HCT116 (cell line): ENCODE measurements around the gene PPP2R1B. TPM values are rescaled to one million over a fixed set of nuclear protein-coding genes. Genes with fewer than 3 reads are reported as not detected.

ENCODE experiments used
- ATAC-seq: fragments of 200-7000 bp; cut with Tn5 transposase; 2 replicates; pipeline ENCODE4 v1.9.1; 2020; ENCODE audit warnings: mild to moderate bottlenecking, moderate library complexity
- BruUV-seq: library from RNA; stranded (reverse); fragments of 400-500 nt; replicated peaks from 2 replicates; lab custom pipeline; 2021; lab: Mats Ljungman, UMichigan
- CTCF ChIA-PET: fragments of 300-600 bp; sonication (Branson Sonifier 250); formaldehyde crosslinking; loops from one replicate; lab custom pipeline; 2021; ENCODE audit warnings: antibody characterized with exemption; lab: Charles Lee
- POLR2A ChIA-PET: fragments of 300-600, 350-600 bp; sonication (Branson Sonifier 250); formaldehyde crosslinking; loops from one replicate; lab custom pipeline; 2021; ENCODE audit warnings: antibody characterized with exemption; lab: Charles Lee
- RAD21 ChIA-PET, 2 experiments: fragments of 300-600 bp; sonication (Branson Sonifier 250); formaldehyde crosslinking; loops; one replicate each; lab custom pipeline; 2023; ENCODE audit warnings: low total read pairs in 2 of 2; ENCODE audit not compliant: uncharacterized antibody in 2 of 2, unreplicated experiment in 2 of 2, low non-redundant PET in 1 of 2; lab: Charles Lee
- DNase-seq: peaks from one replicate; pipeline ENCODE4 v3.0.0-alpha.2; 2010; ENCODE audit warnings: low read depth, low spot score
- H2AFZ ChIP-seq: fragments of 200-600 bp; shearing (Covaris generic), sonication (generic); 2 replicates; pipeline ENCODE4 v1.6.1; 2017; ENCODE audit warnings: low read depth, mixed run types, mixed read lengths, antibody characterized with exemption, low read length; ENCODE audit not compliant: poor library complexity, severe bottlenecking
- H3K27ac ChIP-seq: 2 replicates; pipeline ENCODE4 v1.5.1; 2012; ENCODE audit warnings: low read depth, low read length
- H3K27me3 ChIP-seq: fragments of 200-600 bp; sonication (generic); 2 replicates; pipeline ENCODE4 v1.6.1; 2016; ENCODE audit warnings: mixed run types, low read length, mixed read lengths; ENCODE audit not compliant: insufficient read depth
- H3K36me3 ChIP-seq, 2 experiments: fragments of 200-500 bp in 1 of 2; fragments of 200-600 bp in 1 of 2; sonication (Bioruptor generic) in 1 of 2; sonication (generic) in 1 of 2; 2 replicates each; pipeline versions ENCODE4 v1.5.1 to v1.6.1; 2014 to 2016; ENCODE audit warnings: low read length in 2 of 2, inconsistent platforms in 1 of 2, mixed read lengths in 1 of 2, mixed run types in 1 of 2; ENCODE audit not compliant: insufficient read depth in 2 of 2, control insufficient read depth in 1 of 2
- H3K4me1 ChIP-seq, 2 experiments: fragments of 200-600 bp in 1 of 2; sonication (generic) in 1 of 2; 2 replicates each; pipeline versions ENCODE4 v1.5.1 to v1.6.1; 2012 to 2017; ENCODE audit warnings: low read length in 2 of 2, inconsistent platforms in 1 of 2, mild to moderate bottlenecking in 1 of 2, mixed read lengths in 1 of 2, mixed run types in 1 of 2, moderate library complexity in 1 of 2; ENCODE audit not compliant: insufficient read depth in 2 of 2, control insufficient read depth in 1 of 2
- H3K4me2 ChIP-seq: fragments of 200-600 bp; sonication (generic); 2 replicates; pipeline ENCODE4 v1.6.1; 2017; ENCODE audit warnings: mixed run types, low read length, mixed read lengths
- H3K4me3 ChIP-seq, 2 experiments: fragments of 200-600 bp in 1 of 2; sonication (generic) in 1 of 2; replicated peaks in 1 of 2; 2 replicates each; pipeline ENCODE4 v1.5.1; 2011 to 2016; ENCODE audit warnings: low read length in 2 of 2, control low read depth in 1 of 2, low read depth in 1 of 2, mild to moderate bottlenecking in 1 of 2, mixed read lengths in 1 of 2, mixed run types in 1 of 2
- H3K79me2 ChIP-seq: fragments of 200-600 bp; sonication (generic); 2 replicates; pipeline ENCODE4 v1.6.1; 2017; ENCODE audit warnings: mild to moderate bottlenecking, mixed run types, low read length, moderate library complexity, mixed read lengths; ENCODE audit not compliant: insufficient read depth
- H3K9ac ChIP-seq: fragments of 200-600 bp; sonication (generic); 2 replicates; pipeline ENCODE4 v1.6.1; 2016; ENCODE audit warnings: low read length, mixed read lengths
- H3K9me2 ChIP-seq: fragments of 200-600 bp; sonication (generic), shearing (Covaris generic); 2 replicates; pipeline ENCODE4 v1.6.1; 2017; ENCODE audit warnings: mixed run types, mild to moderate bottlenecking, moderate library complexity; ENCODE audit not compliant: insufficient read depth
- H3K9me3 ChIP-seq, 2 experiments: fragments of 200-500 bp in 1 of 2; fragments of 200-600 bp in 1 of 2; sonication (Bioruptor generic) in 1 of 2; sonication (generic) in 1 of 2; 2 replicates each; pipeline ENCODE4 v1.6.1; 2014 to 2017; ENCODE audit warnings: low read length in 2 of 2, mixed read lengths in 2 of 2, inconsistent platforms in 1 of 2, low read depth in 1 of 2, mild to moderate bottlenecking in 1 of 2, mixed run types in 1 of 2, moderate library complexity in 1 of 2; ENCODE audit not compliant: control insufficient read depth in 1 of 2, insufficient read depth in 1 of 2
- H4K20me1 ChIP-seq: fragments of 200-600 bp; sonication (generic), shearing (Covaris generic); 2 replicates; pipeline ENCODE4 v1.6.1; 2017; ENCODE audit warnings: mixed run types, mild to moderate bottlenecking, moderate library complexity; ENCODE audit not compliant: insufficient read depth
- ELF1 ChIP-seq: IDR thresholded peaks from 2 replicates; pipeline ENCODE4 v1.6.1; 2012; ENCODE audit warnings: low read depth, borderline replicate concordance
- POLR2A ChIP-seq: IDR thresholded peaks from 2 replicates; pipeline ENCODE4 v1.7.0; 2011; ENCODE audit warnings: borderline replicate concordance; ENCODE audit not compliant: insufficient read depth, insufficient read length; ENCODE audit errors: extremely low read depth
- RAD21 ChIP-seq: IDR thresholded peaks from 2 replicates; pipeline ENCODE4 v1.6.1; 2012; ENCODE audit warnings: low read depth, mild to moderate bottlenecking
- SIN3A ChIP-seq: IDR thresholded peaks from 2 replicates; pipeline ENCODE4 v1.6.1; 2012; ENCODE audit warnings: low read depth
- SRF ChIP-seq: IDR thresholded peaks from 2 replicates; pipeline ENCODE4 v1.6.1; 2012; ENCODE audit warnings: low read depth
- YY1 ChIP-seq: IDR thresholded peaks from 2 replicates; pipeline ENCODE4 v1.6.1; 2011; ENCODE audit warnings: low read length, low read depth, moderate library complexity, mild to moderate bottlenecking; ENCODE audit not compliant: insufficient replicate concordance; ENCODE audit errors: extremely low read depth
- ZNF274 ChIP-seq: fragments of 200-500 bp; sonication (Bioruptor generic); IDR thresholded peaks from 2 replicates; pipeline ENCODE4 v1.6.1; 2014; ENCODE audit warnings: mild to moderate bottlenecking, low read depth, low read length, inconsistent platforms
- intact Hi-C: fragments of 100-400 bp; cut with micrococcal nuclease; formaldehyde crosslinking; loops from 2 replicates; pipeline ENCODE4 v1.10.0; 2022
- total RNA-seq: library from RNA; stranded (reverse); gene quantifications from one replicate; pipeline ENCODE4 v1.2.1, GENCODE V29; 2021; ENCODE audit not compliant: unreplicated experiment
- TF ChIP-seq, protein P1 (sequence below): IDR thresholded peaks from 2 replicates; pipeline ENCODE4 v1.6.1; 2012
- TF ChIP-seq, protein P2 (sequence below): IDR thresholded peaks from 2 replicates; pipeline ENCODE4 v1.6.1; 2012
- TF ChIP-seq, protein P3 (sequence below): IDR thresholded peaks from 2 replicates; pipeline ENCODE4 v1.6.1; 2011; ENCODE audit warnings: mild to moderate bottlenecking, low read length, moderate library complexity; ENCODE audit not compliant: insufficient replicate concordance; ENCODE audit errors: extremely low read depth

Gene PPP2R1B
- total RNA-seq, 1 experiment from 2014 or later = 24.9 TPM

DNA sequence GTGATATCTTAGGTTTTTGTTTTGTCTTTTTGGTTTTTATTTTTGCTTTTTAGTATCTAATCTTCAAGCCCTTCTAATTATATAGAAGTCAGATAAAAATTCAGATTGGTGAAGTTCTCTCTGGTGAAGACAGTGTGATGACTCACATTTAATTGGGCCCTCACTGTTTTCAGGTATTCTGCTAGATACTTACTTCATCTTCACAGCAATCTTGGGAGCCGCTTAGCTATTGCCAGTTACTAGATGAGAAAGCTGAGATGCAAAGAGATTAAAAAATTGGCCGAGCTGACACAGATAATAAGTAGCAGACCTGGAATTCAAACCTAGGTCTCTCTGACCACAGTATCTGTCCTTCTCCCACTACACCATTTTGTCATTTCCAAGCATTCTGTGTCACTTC, 75.0 kb downstream of the PPP2R1B start:
- H3K27me3 ChIP-seq = no peaks in the 10 kb centered on the region
- H3K79me2 ChIP-seq = no peaks in the 10 kb centered on the region
- no peak for DNase-seq
- no peak overlapping the region for H3K27ac ChIP-seq
- no peak overlapping the region for H3K4me2 ChIP-seq
- no peaks in the 10 kb centered on the region for H3K9me2 ChIP-seq
- H3K4me3 ChIP-seq = no peak overlapping the region
- H2AFZ ChIP-seq = no peak overlapping the region
- CTCF ChIA-PET = no interaction called here
- RAD21 ChIA-PET = no interaction called here
- intact Hi-C loops = no loop called here
- H3K9me3 ChIP-seq = no peaks in the 10 kb centered on the region
- no peaks in the 10 kb centered on the region for H4K20me1 ChIP-seq
- ATAC-seq = no peak
- POLR2A ChIA-PET = no interaction called here
- no TSS peak for BruUV-seq
- TF ChIP-seq YY1 = no peak
- no peak for TF ChIP-seq ELF1
- TF ChIP-seq RAD21 = no peak
- TF ChIP-seq, protein P1, sequence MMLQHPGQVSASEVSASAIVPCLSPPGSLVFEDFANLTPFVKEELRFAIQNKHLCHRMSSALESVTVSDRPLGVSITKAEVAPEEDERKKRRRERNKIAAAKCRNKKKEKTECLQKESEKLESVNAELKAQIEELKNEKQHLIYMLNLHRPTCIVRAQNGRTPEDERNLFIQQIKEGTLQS = no peak
- no peak for TF ChIP-seq POLR2A
- TF ChIP-seq, protein P2, sequence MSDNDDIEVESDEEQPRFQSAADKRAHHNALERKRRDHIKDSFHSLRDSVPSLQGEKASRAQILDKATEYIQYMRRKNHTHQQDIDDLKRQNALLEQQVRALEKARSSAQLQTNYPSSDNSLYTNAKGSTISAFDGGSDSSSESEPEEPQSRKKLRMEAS = no peak
- TF ChIP-seq, protein P3, sequence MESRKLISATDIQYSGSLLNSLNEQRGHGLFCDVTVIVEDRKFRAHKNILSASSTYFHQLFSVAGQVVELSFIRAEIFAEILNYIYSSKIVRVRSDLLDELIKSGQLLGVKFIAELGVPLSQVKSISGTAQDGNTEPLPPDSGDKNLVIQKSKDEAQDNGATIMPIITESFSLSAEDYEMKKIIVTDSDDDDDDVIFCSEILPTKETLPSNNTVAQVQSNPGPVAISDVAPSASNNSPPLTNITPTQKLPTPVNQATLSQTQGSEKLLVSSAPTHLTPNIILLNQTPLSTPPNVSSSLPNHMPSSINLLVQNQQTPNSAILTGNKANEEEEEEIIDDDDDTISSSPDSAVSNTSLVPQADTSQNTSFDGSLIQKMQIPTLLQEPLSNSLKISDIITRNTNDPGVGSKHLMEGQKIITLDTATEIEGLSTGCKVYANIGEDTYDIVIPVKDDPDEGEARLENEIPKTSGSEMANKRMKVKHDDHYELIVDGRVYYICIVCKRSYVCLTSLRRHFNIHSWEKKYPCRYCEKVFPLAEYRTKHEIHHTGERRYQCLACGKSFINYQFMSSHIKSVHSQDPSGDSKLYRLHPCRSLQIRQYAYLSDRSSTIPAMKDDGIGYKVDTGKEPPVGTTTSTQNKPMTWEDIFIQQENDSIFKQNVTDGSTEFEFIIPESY = no peak
- TF ChIP-seq SIN3A = no peak
- no peak for TF ChIP-seq ZNF274
- no peak for TF ChIP-seq SRF
- H3K36me3 ChIP-seq = 0 out of 4 replicates have a peak, but pooled peaks cover 0 to 4% of the 10 kb centered on the region in 2 experiments
- H3K4me1 ChIP-seq = no peaks in the 10 kb centered on the region
- H3K9ac ChIP-seq = no peak overlapping the region
